ENCODE data around the gene TBX18. TPM values are rescaled to one million over a fixed set of nuclear protein-coding genes. Genes with fewer than 3 reads are reported as not detected.

Gene TBX18
- total and polyA plus RNA-seq, 4 donors: 11.0 to 78.8 (median 66.9) TPM

- intact Hi-C loops (cut with DNase I): loop anchor here (5.0 to 10.0 kb wide), 2 partner anchors 56 to 261 kb away; no protein-coding TSS in a partner anchor
- peaks cover 0 to 3% of the 10 kb centered on the region in 2 donors for H3K4me1 ChIP-seq (ENCODE audit: control insufficient read depth in 1 of 2, insufficient read depth in 2 of 2, low read length in 2 of 2)
- no peaks in the 10 kb centered on the region for H3K9me3 ChIP-seq (ENCODE audit: control insufficient read depth, low read length)
- no peak overlapping the region for H3K4me3 ChIP-seq (ENCODE audit: low read length in 2 of 2)
- no peak overlapping the region for H3K27ac ChIP-seq (ENCODE audit: low read depth in 1 of 2, low read length in 2 of 2)
- no peak for ATAC-seq (ENCODE audit: low FRiP score)
- WGBS, 2 donors: 62 to 69% methylated on average over 3 of the region's 3 CpGs
- H3K36me3 ChIP-seq (ENCODE audit: control insufficient read depth in 1 of 2, insufficient read depth in 2 of 2, low read length in 1 of 2): no peaks in the 10 kb centered on the region
- no peaks in the 10 kb centered on the region for H3K27me3 ChIP-seq (ENCODE audit: control insufficient read depth in 1 of 2, insufficient read depth in 2 of 2, low read length in 1 of 2)
- no peak for DNase-seq
Observed at GRCh38 chr6:84685983-84686584, 78.3 kb downstream of the TBX18 start.

GRCh38 chr6:84681693-84682326 is 82.6 kb downstream of the TBX18 start:
- WGBS, 2 donors: 90 to 93% methylated on average over 17 of the region's 17 CpGs
- Histone ChIP-seq H3K27me3 (ENCODE audit: control insufficient read depth in 1 of 2, insufficient read depth in 2 of 2, low read length in 1 of 2) (no peaks in the 10 kb centered on the region), H3K9me3 (ENCODE audit: control insufficient read depth, low read length) (no peaks in the 10 kb centered on the region), H3K27ac (ENCODE audit: low read depth in 1 of 2, low read length in 2 of 2) (no peak overlapping the region), H3K4me1 (ENCODE audit: control insufficient read depth in 1 of 2, insufficient read depth in 2 of 2, low read length in 2 of 2) (no peaks in the 10 kb centered on the region), H3K4me3 (ENCODE audit: low read length in 2 of 2) (no peak overlapping the region), H3K36me3 (ENCODE audit: control insufficient read depth in 1 of 2, insufficient read depth in 2 of 2, low read length in 1 of 2) (no peaks in the 10 kb centered on the region)
- no peak for ATAC-seq (ENCODE audit: low FRiP score)
- intact Hi-C loops (cut with DNase I): loop anchor here (10.0 kb wide), 1 partner anchor 257 kb away; no protein-coding TSS in a partner anchor
- no peak for DNase-seq

GRCh38 chr6:84675651-84676050 is 88.7 kb downstream of the TBX18 start:
- no peaks in the 10 kb centered on the region for H3K9me3 ChIP-seq (ENCODE audit: control insufficient read depth, low read length)
- no peak for ATAC-seq (ENCODE audit: low FRiP score)
- no peaks in the 10 kb centered on the region for H3K27me3 ChIP-seq (ENCODE audit: control insufficient read depth in 1 of 2, insufficient read depth in 2 of 2, low read length in 1 of 2)
- H3K36me3 ChIP-seq (ENCODE audit: control insufficient read depth in 1 of 2, insufficient read depth in 2 of 2, low read length in 1 of 2): no peaks in the 10 kb centered on the region
- intact Hi-C loops (cut with DNase I): no loop called here
- H3K4me3 ChIP-seq (ENCODE audit: low read length in 2 of 2): no peak overlapping the region
- no peak overlapping the region for H3K27ac ChIP-seq (ENCODE audit: low read depth in 1 of 2, low read length in 2 of 2)
- H3K4me1 ChIP-seq (ENCODE audit: control insufficient read depth in 1 of 2, insufficient read depth in 2 of 2, low read length in 2 of 2): no peaks in the 10 kb centered on the region
- DNase-seq: no peak

GRCh38 chr6:84674395-84674794 is 90.0 kb downstream of the TBX18 start:
- Histone ChIP-seq H3K27ac (ENCODE audit: low read depth in 1 of 2, low read length in 2 of 2) (no peak overlapping the region), H3K4me1 (ENCODE audit: control insufficient read depth in 1 of 2, insufficient read depth in 2 of 2, low read length in 2 of 2) (no peaks in the 10 kb centered on the region), H3K4me3 (ENCODE audit: low read length in 2 of 2) (no peak overlapping the region), H3K36me3 (ENCODE audit: control insufficient read depth in 1 of 2, insufficient read depth in 2 of 2, low read length in 1 of 2) (no peaks in the 10 kb centered on the region), H3K9me3 (ENCODE audit: control insufficient read depth, low read length) (no peaks in the 10 kb centered on the region), H3K27me3 (ENCODE audit: control insufficient read depth in 1 of 2, insufficient read depth in 2 of 2, low read length in 1 of 2) (no peaks in the 10 kb centered on the region)
- ATAC-seq (ENCODE audit: low FRiP score) (no peak), DNase-seq (no peak)
- intact Hi-C loops (cut with DNase I): no loop called here

- Histone ChIP-seq H3K27me3 (ENCODE audit: control insufficient read depth in 1 of 2, insufficient read depth in 2 of 2, low read length in 1 of 2) (no peaks in the 10 kb centered on the region), H3K4me3 (ENCODE audit: low read length in 2 of 2) (no peak overlapping the region), H3K4me1 (ENCODE audit: control insufficient read depth in 1 of 2, insufficient read depth in 2 of 2, low read length in 2 of 2) (peaks cover 0 to 2% of the 10 kb centered on the region in 2 donors), H3K9me3 (ENCODE audit: control insufficient read depth, low read length) (no peaks in the 10 kb centered on the region), H3K36me3 (ENCODE audit: control insufficient read depth in 1 of 2, insufficient read depth in 2 of 2, low read length in 1 of 2) (no peaks in the 10 kb centered on the region), H3K27ac (ENCODE audit: low read depth in 1 of 2, low read length in 2 of 2) (no peak overlapping the region)
- DNase-seq (no peak), ATAC-seq (ENCODE audit: low FRiP score) (no peak)
- intact Hi-C loops (cut with DNase I): no loop called here
- 85 to 86% methylated on average over 2 of the region's 2 CpGs for WGBS, 2 donors
Observed at GRCh38 chr6:84671183-84671582, 93.2 kb downstream of the TBX18 start.

GRCh38 chr6:84669945-84670344 is 94.5 kb downstream of the TBX18 start:
- Histone ChIP-seq H3K27me3 (ENCODE audit: control insufficient read depth in 1 of 2, insufficient read depth in 2 of 2, low read length in 1 of 2) (no peaks in the 10 kb centered on the region), H3K4me3 (ENCODE audit: low read length in 2 of 2) (no peak overlapping the region), H3K36me3 (ENCODE audit: control insufficient read depth in 1 of 2, insufficient read depth in 2 of 2, low read length in 1 of 2) (no peaks in the 10 kb centered on the region), H3K4me1 (ENCODE audit: control insufficient read depth in 1 of 2, insufficient read depth in 2 of 2, low read length in 2 of 2) (peaks cover 0 to 2% of the 10 kb centered on the region in 2 donors), H3K27ac (ENCODE audit: low read depth in 1 of 2, low read length in 2 of 2) (no peak overlapping the region), H3K9me3 (ENCODE audit: control insufficient read depth, low read length) (no peaks in the 10 kb centered on the region)
- ATAC-seq (ENCODE audit: low FRiP score) (no peak), DNase-seq (no peak)
- 90 to 94% methylated on average over 3 of the region's 3 CpGs for WGBS, 2 donors
- intact Hi-C loops (cut with DNase I): no loop called here

- Histone ChIP-seq H3K27me3 (ENCODE audit: control insufficient read depth in 1 of 2, insufficient read depth in 2 of 2, low read length in 1 of 2) (no peaks in the 10 kb centered on the region), H3K36me3 (ENCODE audit: control insufficient read depth in 1 of 2, insufficient read depth in 2 of 2, low read length in 1 of 2) (no peaks in the 10 kb centered on the region), H3K4me3 (ENCODE audit: low read length in 2 of 2) (no peak overlapping the region), H3K9me3 (ENCODE audit: control insufficient read depth, low read length) (no peaks in the 10 kb centered on the region), H3K27ac (ENCODE audit: low read depth in 1 of 2, low read length in 2 of 2) (no peak overlapping the region), H3K4me1 (ENCODE audit: control insufficient read depth in 1 of 2, insufficient read depth in 2 of 2, low read length in 2 of 2) (peaks cover 2 to 8% of the 10 kb centered on the region in 2 donors)
- no peak for DNase-seq
- intact Hi-C loops (cut with DNase I): no loop called here
- WGBS, 2 donors: 58 to 64% methylated on average over 5 of the region's 5 CpGs
- ATAC-seq (ENCODE audit: low FRiP score): no peak
Observed at GRCh38 chr6:84667252-84668213, 96.9 kb downstream of the TBX18 start.

- WGBS, 2 donors: 59 to 65% methylated on average over 4 of the region's 4 CpGs
- H3K9me3 ChIP-seq (ENCODE audit: control insufficient read depth, low read length): no peaks in the 10 kb centered on the region
- no peak overlapping the region for H3K27ac ChIP-seq (ENCODE audit: low read depth in 1 of 2, low read length in 2 of 2)
- no peaks in the 10 kb centered on the region for H3K36me3 ChIP-seq (ENCODE audit: control insufficient read depth in 1 of 2, insufficient read depth in 2 of 2, low read length in 1 of 2)
- H3K4me1 ChIP-seq (ENCODE audit: control insufficient read depth in 1 of 2, insufficient read depth in 2 of 2, low read length in 2 of 2): peaks cover 3 to 8% of the 10 kb centered on the region in 2 donors
- H3K27me3 ChIP-seq (ENCODE audit: control insufficient read depth in 1 of 2, insufficient read depth in 2 of 2, low read length in 1 of 2): no peaks in the 10 kb centered on the region
- intact Hi-C loops (cut with DNase I): no loop called here
- no peak for ATAC-seq (ENCODE audit: low FRiP score)
- no peak for DNase-seq
- H3K4me3 ChIP-seq (ENCODE audit: low read length in 2 of 2): no peak overlapping the region
Observed at GRCh38 chr6:84665401-84665800, 99.0 kb downstream of the TBX18 start.
